Activated T-cell treated with anti-CD3 and anti-CD28 coated beads for 24 hours (primary cell): ENCODE data around the gene SLC13A4.
"Not testable (repeated sequence)": the region's sequence is repeated elsewhere in the genome, so short reads cannot be mapped to it uniquely, and the experiment has no call there.

Source experiments
- DNase-seq: peaks from one replicate; pipeline ENCODE4 v3.0.0-alpha.2; 2020; ENCODE audit warnings: low read depth

Gene SLC13A4

DNA sequence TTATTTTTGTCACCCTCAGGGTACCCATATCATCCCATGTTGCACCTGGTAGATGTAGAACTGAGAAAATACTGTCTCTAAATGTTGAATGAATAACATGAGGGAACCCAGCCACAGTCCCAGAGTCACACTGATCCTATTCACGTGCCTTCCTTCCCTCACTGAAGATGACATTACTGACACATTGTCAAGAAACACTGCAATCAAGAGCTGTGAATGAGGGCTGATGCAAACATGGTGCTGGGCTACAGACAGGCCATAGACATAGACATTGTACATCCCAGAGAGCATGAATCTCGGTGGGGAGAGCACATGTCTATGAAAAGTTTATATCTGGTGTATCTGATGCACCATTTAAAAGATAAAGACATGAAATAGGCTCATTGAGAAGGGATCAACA, 9.8 kb downstream of the SLC13A4 start:
- no peak for DNase-seq

- no peak for DNase-seq
Observed at GRCh38 chr7:135717693-135718092, 10.3 kb downstream of the SLC13A4 start.

- no peak for DNase-seq
Observed at GRCh38 chr7:135716677-135717238, 11.2 kb downstream of the SLC13A4 start.

GRCh38 chr7:135715673-135716072, 12.3 kb downstream of the SLC13A4 start:
- DNase-seq, result no peak

DNA sequence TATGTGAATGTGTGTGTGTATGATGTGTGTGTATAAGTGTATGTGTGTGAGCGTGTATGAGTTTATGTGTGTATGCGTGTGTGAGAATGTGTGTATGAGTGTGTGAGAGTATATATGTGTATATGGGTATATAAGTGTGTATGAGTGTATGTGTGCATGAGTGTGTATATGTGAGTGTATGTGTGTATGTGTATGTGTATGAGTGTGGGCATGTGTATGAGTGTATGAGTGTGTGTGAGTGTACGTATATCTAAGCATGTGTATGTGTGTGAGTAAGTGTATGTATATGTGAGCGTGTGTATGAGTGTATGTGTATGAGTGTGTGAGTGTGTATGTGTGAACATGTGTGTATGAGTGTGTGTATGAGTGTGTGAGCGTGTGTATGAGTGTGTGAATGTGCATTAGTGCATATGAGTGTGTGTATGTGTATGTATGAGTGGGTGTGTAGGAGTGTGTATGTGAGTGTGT, 12.9 kb downstream of the SLC13A4 start:
- no peak for DNase-seq

DNA sequence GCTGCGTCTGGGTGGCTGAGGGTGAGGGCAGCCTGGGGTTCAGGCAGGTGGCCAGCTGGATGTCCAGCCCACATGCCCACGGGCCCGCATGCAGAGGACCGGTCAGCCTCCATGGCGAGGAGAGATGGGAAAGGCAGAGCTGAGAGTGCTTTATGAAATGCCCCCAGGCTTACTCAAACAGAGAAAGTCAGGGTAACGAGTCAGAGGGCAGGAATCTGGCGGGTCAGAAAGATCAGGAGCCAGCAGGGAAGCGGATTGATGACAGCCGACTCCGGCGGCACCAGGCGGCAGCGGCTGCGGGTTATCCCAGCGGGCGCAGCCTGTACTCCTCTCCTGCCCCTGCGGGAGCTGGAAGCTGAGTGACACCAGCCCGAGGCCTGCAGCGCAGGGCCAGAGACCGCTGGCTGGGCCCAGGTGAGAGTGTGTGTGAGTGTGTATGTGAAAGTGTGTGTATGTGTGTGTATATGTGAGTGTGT, 13.4 kb downstream of the SLC13A4 start:
- DNase-seq, result no peak

- DNase-seq, result no peak
Observed at GRCh38 chr7:135713836-135714470, 14.0 kb downstream of the SLC13A4 start.

DNA sequence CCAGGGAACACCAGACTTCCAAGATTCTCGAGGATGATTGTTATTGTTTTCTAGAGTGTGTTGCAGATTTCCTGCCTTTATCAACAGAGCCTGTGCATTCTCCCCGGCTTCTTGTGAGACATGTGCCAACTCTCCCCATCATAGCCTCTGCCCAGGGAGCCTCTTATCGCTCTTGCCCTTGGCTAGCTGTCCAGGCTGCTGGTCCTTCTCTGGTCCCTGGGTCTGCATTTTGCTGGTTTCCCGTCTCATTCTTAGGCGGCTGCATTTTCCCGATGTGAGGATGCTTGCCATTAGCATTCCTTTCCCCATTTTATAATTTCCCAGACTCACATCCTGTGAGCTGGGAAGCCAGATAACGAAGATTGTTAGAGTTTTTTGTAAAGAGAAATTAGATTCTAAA, 15.2 kb downstream of the SLC13A4 start:
- DNase-seq, result no peak

GRCh38 chr7:135712182-135712782, 15.7 kb downstream of the SLC13A4 start:
- no peak for DNase-seq

GRCh38 chr7:135711139-135711469, 16.9 kb downstream of the SLC13A4 start:
- DNase-seq, result no peak

DNA sequence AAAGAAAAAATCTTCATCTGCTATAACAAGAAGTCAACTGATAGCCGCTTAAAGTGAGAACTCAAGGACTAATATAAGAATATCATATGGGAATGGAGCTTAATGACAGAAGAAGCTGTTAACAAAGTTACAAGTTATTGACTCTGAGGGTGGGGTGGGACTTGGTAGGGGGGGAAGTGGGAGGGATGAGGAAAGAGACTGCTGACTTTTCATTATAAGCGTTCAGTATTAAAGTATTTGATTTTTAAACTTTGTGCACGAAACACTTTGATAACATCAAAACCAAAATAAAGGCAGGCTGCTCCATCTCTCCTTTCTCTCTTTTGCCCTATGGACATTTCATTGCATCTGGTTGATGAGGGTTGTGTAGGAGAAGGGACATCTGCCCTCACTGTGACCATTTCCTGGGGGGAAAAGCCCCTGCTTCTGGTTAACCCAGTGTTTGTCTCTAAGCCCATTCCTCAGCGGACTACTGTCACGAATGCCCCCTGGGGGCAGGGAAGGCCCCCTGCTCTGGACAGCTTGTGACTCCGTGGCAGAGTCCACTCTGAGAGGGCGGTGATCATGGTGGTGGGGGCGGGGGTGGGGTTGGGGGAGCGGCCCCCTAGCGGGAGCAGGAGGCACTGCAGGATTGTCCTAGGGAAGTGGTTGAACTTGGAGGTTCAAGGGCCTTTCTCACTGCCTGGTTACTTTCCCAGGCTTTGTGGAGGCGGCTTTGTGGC, 17.4 kb downstream of the SLC13A4 start:
- DNase-seq, result no peak

DNA sequence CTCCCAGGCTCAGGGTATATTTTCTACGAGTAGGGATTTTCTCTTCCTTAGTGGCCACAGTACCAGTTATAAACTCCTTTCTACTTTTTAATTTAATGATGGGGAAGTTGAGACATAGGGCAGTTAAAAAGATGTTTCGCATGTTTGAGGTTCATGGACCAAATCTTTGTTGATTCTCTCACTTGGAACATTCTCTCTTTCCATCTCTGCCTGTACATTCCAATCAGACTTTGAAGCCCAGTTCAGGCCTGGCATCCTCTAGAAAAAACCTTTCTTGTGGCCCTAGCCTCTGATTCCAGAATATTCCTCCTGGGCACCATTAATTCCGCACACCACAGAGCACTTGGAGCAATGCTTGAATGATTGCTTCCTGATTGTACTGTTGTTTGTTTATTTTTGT, 18.5 kb downstream of the SLC13A4 start:
- no peak for DNase-seq

GRCh38 chr7:135708041-135708440, 19.9 kb downstream of the SLC13A4 start:
- no peak for DNase-seq

- no peak for DNase-seq
Observed at GRCh38 chr7:135707570-135707966, 20.4 kb downstream of the SLC13A4 start.

- no peak for DNase-seq
Observed at GRCh38 chr7:135706858-135707569, 21.0 kb downstream of the SLC13A4 start.

GRCh38 chr7:135706038-135706742, 21.8 kb downstream of the SLC13A4 start:
- DNase-seq, result no peak

DNA sequence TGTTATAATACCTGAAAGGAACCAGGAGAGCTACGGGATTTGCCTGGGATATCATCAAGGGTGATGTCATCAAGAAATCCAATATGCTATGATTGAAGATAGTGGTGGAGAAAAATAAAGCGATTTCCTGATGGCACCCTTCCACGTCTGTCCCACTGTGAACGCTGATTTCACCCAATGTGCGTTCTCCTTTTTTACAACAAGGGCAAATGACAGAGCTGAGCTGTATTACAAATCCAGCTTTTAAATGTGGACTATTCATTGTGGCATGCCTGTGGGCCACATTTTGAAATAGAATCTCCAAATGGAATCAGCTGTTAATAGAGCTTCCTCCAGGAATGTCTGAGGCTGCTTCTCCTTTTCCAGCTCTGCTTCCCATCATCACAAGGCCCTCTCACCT, 23.3 kb downstream of the SLC13A4 start:
- no peak for DNase-seq

DNA sequence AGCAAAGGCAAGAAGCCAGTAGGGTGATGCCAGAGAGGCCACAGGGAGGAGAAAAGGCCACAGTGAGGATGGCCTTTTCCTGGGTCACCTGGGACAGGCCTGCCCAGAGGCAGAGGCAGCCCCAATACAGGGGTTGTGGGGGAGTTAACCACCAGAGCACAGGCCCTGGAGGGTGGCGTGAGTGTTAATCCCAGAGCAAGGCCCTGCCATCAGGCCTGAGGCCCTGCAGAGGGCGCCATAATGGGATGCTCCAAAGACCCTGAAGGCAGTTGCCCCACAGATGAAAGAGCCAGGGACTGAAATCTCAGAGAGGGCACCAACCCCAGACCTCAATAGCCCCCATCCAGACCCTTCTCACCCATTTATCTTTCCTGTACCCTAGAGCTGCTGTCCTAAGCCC, 23.9 kb downstream of the SLC13A4 start:
- DNase-seq, result no peak

DNA sequence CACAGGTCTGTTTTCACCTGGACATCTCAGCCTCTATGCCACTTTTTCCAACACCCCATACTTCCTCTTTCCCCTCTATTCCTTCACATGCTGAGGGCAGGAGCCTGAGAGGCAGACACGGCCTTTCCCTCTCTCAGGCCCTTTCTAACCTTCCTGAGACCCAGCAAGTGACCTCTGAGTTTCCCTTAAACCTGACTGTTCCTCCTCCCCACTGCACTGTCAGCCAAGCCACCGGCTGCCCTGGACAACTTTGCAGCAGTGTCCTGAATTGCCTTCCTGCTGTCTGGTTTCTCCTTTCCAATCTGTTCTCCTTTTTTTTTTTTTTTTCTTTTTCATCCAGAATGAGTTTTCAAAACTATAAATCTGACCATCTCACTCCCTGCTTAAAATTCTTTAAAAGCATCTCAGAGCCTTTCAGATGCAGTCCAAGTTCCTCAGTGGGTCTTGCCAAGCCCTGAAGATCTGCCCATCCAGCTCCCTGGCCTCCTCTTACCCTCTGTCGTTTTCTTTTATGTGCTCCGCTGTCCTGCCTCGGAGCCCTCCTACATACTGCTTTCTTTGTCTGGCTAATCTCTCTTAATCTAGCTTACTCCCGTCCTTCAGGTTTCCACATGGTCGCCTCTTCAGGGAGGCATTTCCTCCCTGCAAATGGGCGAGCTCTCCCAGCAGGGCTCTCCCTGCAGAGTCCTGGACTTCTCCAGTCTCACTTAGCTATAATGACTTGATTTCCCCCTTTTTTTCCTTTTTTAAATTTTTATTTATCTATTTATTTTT, 30.5 kb downstream of the SLC13A4 start:
- no peak for DNase-seq

DNA sequence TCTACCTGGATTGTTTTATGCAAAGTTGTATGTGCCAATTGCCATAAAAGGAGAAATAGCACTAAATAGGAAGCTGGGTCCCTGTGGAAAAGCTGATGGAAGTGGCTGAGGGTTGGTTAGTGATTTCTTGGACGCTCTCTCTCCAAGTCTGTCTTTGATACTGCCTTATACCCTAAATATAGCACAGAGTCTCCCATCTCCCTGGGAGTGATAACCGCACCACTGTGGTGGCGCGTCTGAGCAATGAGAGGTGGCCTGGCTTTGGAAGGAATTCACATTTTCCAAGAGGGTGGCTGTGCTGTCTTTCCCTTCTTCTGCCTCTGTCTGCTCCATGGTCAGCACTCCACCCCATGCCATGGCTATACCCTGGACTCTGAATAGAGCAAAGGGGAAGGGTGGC, 34.4 kb downstream of the SLC13A4 start:
- DNase-seq, result no peak

- DNase-seq, result not testable (repeated sequence)
Observed at GRCh38 chr7:135692606-135693005, 35.4 kb downstream of the SLC13A4 start.
